Measurements from ENCODE around the gene KCNB1.

DNA sequence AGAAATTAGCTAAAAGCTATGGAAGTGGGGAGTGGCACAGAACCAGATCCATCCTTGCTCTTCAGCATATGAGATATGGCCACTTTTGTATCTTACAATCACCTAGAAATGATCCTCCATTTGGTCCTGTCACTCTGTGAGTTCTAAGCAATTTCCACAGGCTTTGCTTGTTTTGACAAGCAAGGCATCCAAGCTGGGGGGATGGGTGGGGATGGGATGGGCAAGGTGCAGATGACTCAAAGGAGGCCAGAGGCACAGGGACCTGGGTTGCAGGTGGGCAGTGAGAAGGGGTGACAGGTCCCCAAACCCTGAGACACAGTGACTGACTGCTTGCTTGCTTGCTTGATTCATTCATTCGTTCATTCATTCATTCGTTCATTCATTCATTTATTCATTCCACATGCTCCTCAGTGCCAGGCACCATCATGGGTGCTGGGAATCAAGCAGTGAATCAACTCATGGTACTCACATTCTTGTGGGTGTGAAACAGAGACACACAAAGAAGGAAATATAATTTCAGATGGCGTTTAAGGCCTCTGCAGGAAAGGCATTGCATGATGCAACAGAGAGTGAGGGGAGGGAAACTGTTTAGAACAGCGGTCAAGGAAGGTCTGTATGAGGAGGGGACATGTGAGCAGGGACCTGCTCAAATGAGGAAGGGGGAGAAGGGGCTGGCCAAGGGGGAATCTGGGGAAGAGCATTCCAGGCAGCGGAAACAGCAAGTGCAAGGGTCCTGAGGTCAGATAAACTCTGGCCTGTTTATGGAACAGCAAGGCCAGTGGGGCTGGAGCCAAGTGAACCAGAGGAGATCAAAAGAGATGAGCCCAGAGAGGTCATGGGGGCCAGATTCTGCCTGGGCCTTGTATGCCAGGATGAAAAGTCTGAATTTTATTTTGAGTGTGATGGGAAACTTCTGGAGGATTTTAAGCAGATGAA is 3.4 kb downstream of the KCNB1 start:
- TF ChIP-seq CTCF (conservative IDR thresholded peaks at IDR 0.05; ENCODE audit: low read length) (no peak), EZH2phosphoT487 (IDR thresholded peaks at IDR 0.05; ENCODE audit: borderline replicate concordance) (no peak)

All from Loucy (cell line).